Adrenal gland (tissue), 5 donors: ENCODE data around the gene PHLDA3.

Experiments
- POLR2A ChIP-seq, 2 donors: fragments of 450-650 bp; IDR thresholded peaks; one replicate each; pipeline ENCODE4 v1.6.1; 2017; ENCODE audit warnings: antibody characterized with exemption in 2 of 2, mild to moderate bottlenecking in 2 of 2, moderate library complexity in 1 of 2
- TF ChIP-seq, protein P1 (sequence below), 6 experiments: fragments of 450-650 bp in 4 of 6; fragments of 200-600 bp in 2 of 6; sonication (generic) in 1 of 6; IDR thresholded peaks; 1 replicate in 5 of 6; 2 replicates in 1 of 6; pipeline versions ENCODE4 v1.5.1 to v1.8.0; 2016 to 2021; ENCODE audit warnings: antibody characterized with exemption in 6 of 6, mild to moderate bottlenecking in 2 of 6, moderate library complexity in 1 of 6
- donor health status: DM: no; HTN: no; CAD: no.

DNA sequence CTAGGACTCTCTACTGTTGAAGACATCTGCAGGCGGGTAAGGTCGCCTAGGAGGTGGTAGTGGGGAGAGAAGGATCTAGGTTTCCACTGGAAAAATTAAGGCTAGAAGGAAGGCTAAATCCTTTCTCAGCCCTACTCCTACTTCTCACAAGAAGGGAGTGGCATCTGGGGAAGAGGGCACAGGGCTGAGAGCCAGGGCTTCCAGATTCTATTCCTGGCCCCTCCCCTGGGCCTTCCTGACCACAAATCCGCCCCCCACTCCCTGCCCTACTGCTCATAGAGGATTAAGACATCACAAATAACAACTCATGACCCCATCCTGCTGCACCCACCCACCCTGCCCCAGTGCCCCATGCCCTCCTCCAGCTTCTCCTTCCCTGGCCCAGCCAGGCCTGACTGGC lies 2.5 kb downstream of the PHLDA3 start:
- TF ChIP-seq, protein P1, sequence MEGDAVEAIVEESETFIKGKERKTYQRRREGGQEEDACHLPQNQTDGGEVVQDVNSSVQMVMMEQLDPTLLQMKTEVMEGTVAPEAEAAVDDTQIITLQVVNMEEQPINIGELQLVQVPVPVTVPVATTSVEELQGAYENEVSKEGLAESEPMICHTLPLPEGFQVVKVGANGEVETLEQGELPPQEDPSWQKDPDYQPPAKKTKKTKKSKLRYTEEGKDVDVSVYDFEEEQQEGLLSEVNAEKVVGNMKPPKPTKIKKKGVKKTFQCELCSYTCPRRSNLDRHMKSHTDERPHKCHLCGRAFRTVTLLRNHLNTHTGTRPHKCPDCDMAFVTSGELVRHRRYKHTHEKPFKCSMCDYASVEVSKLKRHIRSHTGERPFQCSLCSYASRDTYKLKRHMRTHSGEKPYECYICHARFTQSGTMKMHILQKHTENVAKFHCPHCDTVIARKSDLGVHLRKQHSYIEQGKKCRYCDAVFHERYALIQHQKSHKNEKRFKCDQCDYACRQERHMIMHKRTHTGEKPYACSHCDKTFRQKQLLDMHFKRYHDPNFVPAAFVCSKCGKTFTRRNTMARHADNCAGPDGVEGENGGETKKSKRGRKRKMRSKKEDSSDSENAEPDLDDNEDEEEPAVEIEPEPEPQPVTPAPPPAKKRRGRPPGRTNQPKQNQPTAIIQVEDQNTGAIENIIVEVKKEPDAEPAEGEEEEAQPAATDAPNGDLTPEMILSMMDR (IDR thresholded peaks at IDR 0.05), result no peak
- no peak for TF ChIP-seq POLR2A (IDR thresholded peaks at IDR 0.05)
